H9 (cell line): ENCODE results near the gene KIAA0825. TPM values are rescaled to one million over a fixed set of nuclear protein-coding genes. Genes with fewer than 3 reads are reported as not detected.

Experiments
- DNase-seq: peaks from one replicate; pipeline ENCODE4 v3.0.0-alpha.2; 2017
- H2AFZ ChIP-seq: one replicate; pipeline ENCODE4 v1.6.1; 2013; ENCODE audit warnings: mild to moderate bottlenecking, low read length, control low read depth, moderate library complexity
- H2AK5ac ChIP-seq: 2 replicates; pipeline ENCODE4 v1.6.1; 2013; ENCODE audit warnings: low read length, control low read depth, mixed read lengths; ENCODE audit not compliant: insufficient read length
- H2BK120ac ChIP-seq: one replicate; pipeline ENCODE4 v1.6.1; 2013; ENCODE audit warnings: low read depth, mild to moderate bottlenecking, low read length, control low read depth, inconsistent platforms; ENCODE audit not compliant: poor library complexity, severe bottlenecking
- H2BK12ac ChIP-seq: 2 replicates; pipeline ENCODE4 v1.6.1; 2013; ENCODE audit warnings: low read length, control low read depth, mixed read lengths, low read depth; ENCODE audit not compliant: insufficient read length
- H2BK15ac ChIP-seq: 2 replicates; pipeline ENCODE4 v1.6.1; 2013; ENCODE audit warnings: low read depth, low read length, control low read depth
- H2BK20ac ChIP-seq: one replicate; pipeline ENCODE4 v1.6.1; 2013; ENCODE audit warnings: low read depth, mild to moderate bottlenecking, low read length, control low read depth, inconsistent platforms; ENCODE audit not compliant: poor library complexity, severe bottlenecking
- H2BK5ac ChIP-seq: 2 replicates; pipeline ENCODE4 v1.6.1; 2013; ENCODE audit warnings: low read length, control low read depth, mixed read lengths; ENCODE audit not compliant: insufficient read length
- H3K14ac ChIP-seq: 2 replicates; pipeline ENCODE4 v1.6.1; 2013; ENCODE audit warnings: low read length, control low read depth; ENCODE audit not compliant: insufficient read depth
- H3K18ac ChIP-seq: 2 replicates; pipeline ENCODE4 v1.6.1; 2013; ENCODE audit warnings: low read depth, mild to moderate bottlenecking, mixed read lengths, low read length, control low read depth; ENCODE audit not compliant: insufficient read length
- H3K23ac ChIP-seq: 2 replicates; pipeline ENCODE4 v1.6.1; 2013; ENCODE audit warnings: low read length, control low read depth, mixed read lengths, low read depth; ENCODE audit not compliant: insufficient read length
- H3K23me2 ChIP-seq: 2 replicates; pipeline ENCODE4 v1.6.1; 2013; ENCODE audit warnings: low read depth, mild to moderate bottlenecking, mixed read lengths, low read length, control low read depth; ENCODE audit not compliant: insufficient read length, poor library complexity, severe bottlenecking
- H3K27ac ChIP-seq: 2 replicates; pipeline ENCODE4 v1.5.1; 2013; ENCODE audit warnings: low read length, control low read depth, mixed read lengths, low read depth; ENCODE audit not compliant: insufficient read length
- H3K27me3 ChIP-seq: 2 replicates; pipeline ENCODE4 v1.6.1; 2013; ENCODE audit warnings: low read length, control low read depth, inconsistent platforms; ENCODE audit not compliant: insufficient read depth
- H3K4ac ChIP-seq: 2 replicates; pipeline ENCODE4 v1.6.1; 2013; ENCODE audit warnings: low read depth, mild to moderate bottlenecking, control low read depth, inconsistent platforms, low read length, moderate library complexity
- H3K4me1 ChIP-seq: 2 replicates; pipeline ENCODE4 v1.6.1; 2013; ENCODE audit warnings: low read length, control low read depth, inconsistent platforms; ENCODE audit not compliant: insufficient read depth
- H3K4me2 ChIP-seq: 2 replicates; pipeline ENCODE4 v1.6.1; 2013; ENCODE audit warnings: low read length, control low read depth, mixed read lengths; ENCODE audit not compliant: insufficient read length, insufficient read depth
- H3K56ac ChIP-seq: 2 replicates; pipeline ENCODE4 v1.6.1; 2013; ENCODE audit warnings: low read depth, mild to moderate bottlenecking, mixed read lengths, low read length, control low read depth; ENCODE audit not compliant: insufficient read length
- H3K79me1 ChIP-seq: 2 replicates; pipeline ENCODE4 v1.6.1; 2013; ENCODE audit warnings: low read depth, mild to moderate bottlenecking, moderate library complexity, low read length, control low read depth, inconsistent platforms; ENCODE audit not compliant: insufficient read depth, poor library complexity, severe bottlenecking
- H3K79me2 ChIP-seq: 2 replicates; pipeline ENCODE4 v1.6.1; 2013; ENCODE audit warnings: low read length, control low read depth, inconsistent platforms; ENCODE audit not compliant: insufficient read depth
- H3K9ac ChIP-seq: 2 replicates; pipeline ENCODE4 v1.6.1; 2013; ENCODE audit warnings: low read length, control low read depth, mixed read lengths; ENCODE audit not compliant: insufficient read length; ENCODE audit errors: extremely low read depth
- H3K9me3 ChIP-seq: one replicate; pipeline ENCODE4 v1.6.1; 2013; ENCODE audit warnings: low read depth, low read length, inconsistent platforms; ENCODE audit not compliant: control insufficient read depth
- H3T11ph ChIP-seq: one replicate; pipeline ENCODE4 v1.6.1; 2013; ENCODE audit warnings: mild to moderate bottlenecking, low read length, control low read depth, inconsistent platforms
- H4K20me1 ChIP-seq: one replicate; pipeline ENCODE4 v1.6.1; 2013; ENCODE audit not compliant: control insufficient read depth, insufficient read length, insufficient read depth
- H4K5ac ChIP-seq: 2 replicates; pipeline ENCODE4 v1.6.1; 2013; ENCODE audit warnings: low read depth, mild to moderate bottlenecking, mixed read lengths, low read length, control low read depth; ENCODE audit not compliant: insufficient read length
- H4K8ac ChIP-seq: replicated peaks from 2 replicates; pipeline ENCODE4 v1.6.1; 2013; ENCODE audit warnings: low read length, control low read depth, mixed read lengths, low read depth; ENCODE audit not compliant: insufficient read length
- H4K91ac ChIP-seq: 2 replicates; pipeline ENCODE4 v1.6.1; 2013; ENCODE audit warnings: low read depth, mild to moderate bottlenecking, moderate library complexity, mixed read lengths, low read length, control low read depth; ENCODE audit not compliant: insufficient read length
- H3K27ac Mint-ChIP-seq, 3 experiments: 2 replicates in 2 of 3; 3 replicates in 1 of 3; pipeline ENCODE4 v1.8.0; 2020 to 2021; ENCODE audit warnings: mixed read lengths in 3 of 3, mild to moderate bottlenecking in 1 of 3, moderate library complexity in 1 of 3
- H3K27me3 Mint-ChIP-seq: 2 replicates; pipeline ENCODE4 v1.8.0; 2021; ENCODE audit warnings: low read depth, mild to moderate bottlenecking, moderate library complexity, mixed read lengths
- H3K36me3 Mint-ChIP-seq, 3 experiments: 2 replicates in 2 of 3; 3 replicates in 1 of 3; pipeline ENCODE4 v1.8.0; 2020 to 2021; ENCODE audit warnings: low read depth in 3 of 3, mixed read lengths in 3 of 3; ENCODE audit not compliant: insufficient read depth in 1 of 3
- H3K4me1 Mint-ChIP-seq, 2 experiments: 2 replicates each; pipeline ENCODE4 v1.8.0; 2020; ENCODE audit warnings: mixed read lengths in 2 of 2
- H3K4me3 Mint-ChIP-seq, 2 experiments: 2 replicates in 1 of 2; 3 replicates in 1 of 2; pipeline ENCODE4 v1.8.0; 2020 to 2021; ENCODE audit warnings: mild to moderate bottlenecking in 2 of 2, mixed read lengths in 2 of 2, moderate library complexity in 1 of 2
- H3K9me3 Mint-ChIP-seq, 2 experiments: 2 replicates in 1 of 2; 3 replicates in 1 of 2; pipeline ENCODE4 v1.8.0; 2020; ENCODE audit warnings: mild to moderate bottlenecking in 2 of 2, mixed read lengths in 2 of 2, moderate library complexity in 1 of 2
- CTCF ChIP-seq: fragments of 200-600 bp; sonication (generic); conservative IDR thresholded peaks from 3 replicates; pipeline ENCODE4 v1.8.0; 2021; ENCODE audit warnings: antibody characterized with exemption, mild to moderate bottlenecking
- WGBS: extraction: QIAGEN DNeasy Blood & Tissue Kit; methylation state at CpG from one replicate; pipeline ENCODE4 v1.1.7; 2013; ENCODE audit warnings: missing lambda C conversion rate, low lambda C conversion rate, mixed read lengths; ENCODE audit not compliant: insufficient read length; ENCODE audit errors: extremely low coverage; 5-methylcytosine and 5-hydroxymethylcytosine counted together
- total RNA-seq: library from RNA; stranded (reverse); gene quantifications from 2 replicates; pipeline ENCODE4 v1.2.1, GENCODE V29; 2021

KIAA0825 gene
- total RNA-seq, 1 experiment from 2014 or later = 1.8 TPM

- Histone ChIP-seq H2BK15ac (no peak overlapping the region), H2BK12ac (no peak overlapping the region), H3K4ac (no peak overlapping the region), H2AK5ac (no peak overlapping the region), H3K27ac (no peak overlapping the region), H3K56ac (no peak overlapping the region), H3K9me3 (no peaks in the 10 kb centered on the region), H2BK120ac (no peak overlapping the region), H3K4me1 (no peaks in the 10 kb centered on the region), H3K23ac (no peak overlapping the region), H3K27me3 (no peaks in the 10 kb centered on the region), H3T11ph (no peak overlapping the region), H2AFZ (no peak overlapping the region), H3K23me2 (no peaks in the 10 kb centered on the region), H4K5ac (no peak overlapping the region), H4K91ac (no peak overlapping the region), H3K9ac (no peak overlapping the region), H3K14ac (no peak overlapping the region), H3K18ac (no peak overlapping the region), H2BK5ac (no peak overlapping the region), H3K79me1 (no peaks in the 10 kb centered on the region), H2BK20ac (no peak overlapping the region), H3K4me2 (no peak overlapping the region), H4K8ac (no peak overlapping the region), H3K79me2 (0 out of 2 replicates have a peak, but pooled peaks cover 1% of the 10 kb centered on the region), H4K20me1 (no peaks in the 10 kb centered on the region)
- H3K36me3 Mint-ChIP-seq = peaks cover 8 to 10% (median 9%) of the 10 kb centered on the region in 3 experiments
- TF ChIP-seq CTCF = no peak
- peaks cover 18 to 23% of the 10 kb centered on the region in 2 experiments for H3K4me1 Mint-ChIP-seq
- no peak for DNase-seq
- WGBS = no CpG with 5 or more reads among the region's 1 CpG
- no peaks in the 10 kb centered on the region for H3K27me3 Mint-ChIP-seq
- H3K4me3 Mint-ChIP-seq = no peak overlapping the region
- peaks cover 0 to 4% of the 10 kb centered on the region in 2 experiments; a peak in 2 of 5 replicates for H3K9me3 Mint-ChIP-seq
- H3K27ac Mint-ChIP-seq = peak overlapping the region in 2 of 3 experiments; percentile 49 to 50; a peak in 4 of 7 replicates
Observed at GRCh38 chr5:94175912-94176311, 442.5 kb downstream of the KIAA0825 start.
